Measurements from ENCODE around the gene CRYBG3.

CRYBG3 gene

DNA sequence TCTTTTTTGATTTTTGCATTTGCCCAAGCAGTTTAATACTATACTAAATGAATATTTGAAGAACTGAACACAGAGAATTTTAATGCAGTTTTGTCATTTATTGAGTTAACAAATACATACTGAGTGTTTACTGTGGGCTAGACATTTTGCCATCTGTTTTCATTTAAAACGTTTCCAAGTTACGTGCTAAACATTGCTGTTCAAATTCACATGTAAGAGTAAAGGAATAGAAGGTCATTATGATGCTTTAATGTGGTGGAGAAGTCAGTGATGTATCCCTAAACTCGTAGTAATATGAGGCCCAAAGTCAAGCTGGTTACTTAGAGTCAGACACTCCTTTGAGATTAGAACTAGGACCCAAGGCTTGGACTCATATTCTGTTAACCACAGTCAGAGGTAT lies 49.4 kb downstream of the CRYBG3 start:
- no peak for TF ChIP-seq CTCF (IDR thresholded peaks at IDR 0.05)

- no peak for TF ChIP-seq CTCF (IDR thresholded peaks at IDR 0.05)
Observed at GRCh38 chr3:97871801-97872524, 50.2 kb downstream of the CRYBG3 start.

GRCh38 chr3:97872525-97873042 lies 50.8 kb downstream of the CRYBG3 start:
- TF ChIP-seq CTCF (IDR thresholded peaks at IDR 0.05): no peak

DNA sequence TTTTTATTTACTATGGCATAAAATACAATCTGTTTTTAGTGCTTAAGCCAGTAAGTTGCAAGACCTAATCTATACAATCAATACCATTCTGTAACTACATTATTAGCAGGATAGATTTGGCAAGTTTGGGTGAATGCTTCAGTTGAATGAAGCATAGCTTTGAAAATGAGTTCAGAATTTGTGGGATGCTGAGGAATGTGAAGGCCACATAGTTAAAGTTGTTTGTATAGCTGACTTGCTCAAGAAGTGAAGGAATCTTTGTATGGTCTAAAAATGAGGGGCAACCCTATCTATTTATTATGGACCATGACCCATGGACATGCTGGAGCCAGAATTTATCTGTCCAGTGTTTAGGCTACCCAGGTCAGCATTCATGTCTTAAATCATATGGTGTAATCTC lies 58.5 kb downstream of the CRYBG3 start:
- no peak for TF ChIP-seq CTCF (IDR thresholded peaks at IDR 0.05)

DNA sequence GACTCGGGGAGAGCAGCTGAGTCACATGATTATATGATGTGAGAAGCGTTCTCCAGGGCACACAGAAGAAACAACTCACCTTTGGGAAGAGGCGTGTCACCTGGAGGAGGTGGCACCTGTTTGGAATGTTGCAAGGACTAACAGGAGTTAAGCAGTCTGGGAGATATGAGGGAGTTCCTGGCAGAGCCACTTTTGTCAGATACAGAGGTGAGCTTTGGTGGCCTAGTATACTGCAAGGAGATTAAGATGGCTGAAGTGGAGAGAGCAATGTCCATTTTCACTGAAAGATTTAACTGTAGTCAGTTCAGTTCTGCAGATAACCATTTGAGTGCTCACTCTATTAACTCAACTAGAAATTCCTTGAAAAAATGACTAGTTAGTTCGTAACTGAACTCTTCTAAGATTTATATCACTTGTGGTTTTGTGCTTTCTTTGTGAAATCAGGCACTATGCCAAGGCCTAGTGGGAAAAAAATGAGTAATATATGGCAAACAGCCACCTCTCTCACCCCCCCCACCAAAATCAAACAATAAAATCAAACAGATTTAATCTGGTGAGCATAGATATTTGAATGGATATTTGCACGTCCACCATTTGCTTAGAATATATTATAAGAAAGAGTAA lies 61.3 kb downstream of the CRYBG3 start:
- TF ChIP-seq CTCF (IDR thresholded peaks at IDR 0.05): no peak

DNA sequence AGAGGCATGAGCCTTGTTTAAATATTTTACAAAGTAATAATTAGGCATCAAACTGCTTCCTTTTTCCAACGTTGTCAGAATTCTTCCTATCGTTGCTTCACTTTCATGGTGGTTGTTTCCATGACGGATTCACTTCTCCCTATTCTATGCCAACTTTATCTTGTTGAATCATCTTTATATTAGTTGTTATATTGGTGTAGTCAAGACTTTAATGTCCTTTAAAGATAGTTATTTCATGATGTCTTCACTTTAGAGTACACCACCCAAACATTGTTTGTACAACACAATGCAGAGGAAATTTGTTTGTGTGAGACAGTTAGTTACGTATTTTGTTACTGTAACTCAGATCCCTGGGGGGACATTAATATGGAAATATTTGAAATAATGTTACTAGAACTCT lies 61.9 kb downstream of the CRYBG3 start:
- no peak for TF ChIP-seq CTCF (IDR thresholded peaks at IDR 0.05)

- no peak for TF ChIP-seq CTCF (IDR thresholded peaks at IDR 0.05)
Observed at GRCh38 chr3:97884586-97885123, 62.8 kb downstream of the CRYBG3 start.
